Activated naive CD4-positive, alpha-beta T cell treated with anti-CD3 and anti-CD28 coated beads, Interleukin-2, amount 50 U/mL, for 24 hours (primary cell): ENCODE measurements around the gene IL1RAPL1.
"Not testable (repeated sequence)": the region's sequence is repeated elsewhere in the genome, so short reads cannot be mapped to it uniquely, and the experiment has no call there.

Source experiments
- H3K27ac Mint-ChIP-seq: one replicate; pipeline ENCODE4 v1.8.0; 2021; ENCODE audit warnings: mild to moderate bottlenecking, mixed read lengths
- H3K27me3 Mint-ChIP-seq: one replicate; pipeline ENCODE4 v1.8.0; 2021; ENCODE audit warnings: mixed read lengths
- H3K36me3 Mint-ChIP-seq: one replicate; pipeline ENCODE4 v1.8.0; 2021; ENCODE audit warnings: mixed read lengths
- H3K4me1 Mint-ChIP-seq: one replicate; pipeline ENCODE4 v1.8.0; 2021; ENCODE audit warnings: mixed read lengths
- H3K4me3 Mint-ChIP-seq: one replicate; pipeline ENCODE4 v1.8.0; 2021; ENCODE audit warnings: mild to moderate bottlenecking, mixed read lengths
- H3K9me3 Mint-ChIP-seq: one replicate; pipeline ENCODE4 v1.8.0; 2021; ENCODE audit warnings: mixed read lengths

Gene IL1RAPL1

GRCh38 chrX:29243942-29244341, 656.7 kb downstream of the IL1RAPL1 start:
- Mint-ChIP-seq H3K4me3 (no peak overlapping the region), H3K27me3 (no peaks in the 10 kb centered on the region), H3K27ac (no peak overlapping the region), H3K9me3 (no peaks in the 10 kb centered on the region), H3K36me3 (no peaks in the 10 kb centered on the region), H3K4me1 (no peaks in the 10 kb centered on the region)

- Mint-ChIP-seq H3K36me3 (no peaks in the 10 kb centered on the region), H3K27me3 (no peaks in the 10 kb centered on the region), H3K27ac (no peak overlapping the region), H3K4me1 (no peaks in the 10 kb centered on the region), H3K9me3 (no peaks in the 10 kb centered on the region), H3K4me3 (no peak overlapping the region)
These were observed 667.3 kb downstream of the IL1RAPL1 start for GRCh38 chrX:29254515-29254914.

GRCh38 chrX:29257521-29257920, 670.3 kb downstream of the IL1RAPL1 start:
- Mint-ChIP-seq H3K9me3 (no peaks in the 10 kb centered on the region), H3K27me3 (no peaks in the 10 kb centered on the region), H3K4me1 (no peaks in the 10 kb centered on the region), H3K27ac (no peak overlapping the region), H3K36me3 (no peaks in the 10 kb centered on the region), H3K4me3 (no peak overlapping the region)

GRCh38 chrX:29269390-29269789, 682.1 kb downstream of the IL1RAPL1 start:
- Mint-ChIP-seq H3K27me3 (no peaks in the 10 kb centered on the region), H3K4me1 (no peaks in the 10 kb centered on the region), H3K27ac (no peak overlapping the region), H3K4me3 (no peak overlapping the region), H3K9me3 (no peaks in the 10 kb centered on the region), H3K36me3 (no peaks in the 10 kb centered on the region)

GRCh38 chrX:29274517-29274916, 687.3 kb downstream of the IL1RAPL1 start:
- Mint-ChIP-seq H3K27me3 (no peaks in the 10 kb centered on the region), H3K9me3 (peaks cover 5% of the 10 kb centered on the region), H3K4me3 (no peak overlapping the region), H3K27ac (no peak overlapping the region), H3K36me3 (no peaks in the 10 kb centered on the region), H3K4me1 (no peaks in the 10 kb centered on the region)

GRCh38 chrX:29275928-29276327, 688.7 kb downstream of the IL1RAPL1 start:
- no peaks in the 10 kb centered on the region for H3K27me3 Mint-ChIP-seq
- H3K36me3 Mint-ChIP-seq, result no peaks in the 10 kb centered on the region
- no peak overlapping the region for H3K27ac Mint-ChIP-seq
- H3K9me3 Mint-ChIP-seq, result peaks cover 5% of the 10 kb centered on the region
- no peak overlapping the region for H3K4me3 Mint-ChIP-seq
- H3K4me1 Mint-ChIP-seq, result no peaks in the 10 kb centered on the region

- Mint-ChIP-seq H3K9me3 (no peaks in the 10 kb centered on the region), H3K4me1 (no peaks in the 10 kb centered on the region), H3K27me3 (no peaks in the 10 kb centered on the region), H3K4me3 (no peak overlapping the region), H3K36me3 (no peaks in the 10 kb centered on the region), H3K27ac (no peak overlapping the region)
These were observed 694.0 kb downstream of the IL1RAPL1 start for GRCh38 chrX:29281078-29281742.

- Mint-ChIP-seq H3K4me1 (no peaks in the 10 kb centered on the region), H3K4me3 (no peak overlapping the region), H3K27me3 (no peaks in the 10 kb centered on the region), H3K36me3 (no peaks in the 10 kb centered on the region), H3K27ac (no peak overlapping the region), H3K9me3 (no peaks in the 10 kb centered on the region)
These were observed 698.4 kb downstream of the IL1RAPL1 start for GRCh38 chrX:29285664-29286063.

- H3K4me3 Mint-ChIP-seq, result no peak overlapping the region
- no peaks in the 10 kb centered on the region for H3K27me3 Mint-ChIP-seq
- no peaks in the 10 kb centered on the region for H3K36me3 Mint-ChIP-seq
- H3K27ac Mint-ChIP-seq, result no peak overlapping the region
- no peaks in the 10 kb centered on the region for H3K4me1 Mint-ChIP-seq
- no peaks in the 10 kb centered on the region for H3K9me3 Mint-ChIP-seq
These were observed 708.9 kb downstream of the IL1RAPL1 start for GRCh38 chrX:29295987-29296680.

GRCh38 chrX:29297171-29297800, 710.0 kb downstream of the IL1RAPL1 start:
- no peaks in the 10 kb centered on the region for H3K27me3 Mint-ChIP-seq
- no peaks in the 10 kb centered on the region for H3K4me1 Mint-ChIP-seq
- no peaks in the 10 kb centered on the region for H3K36me3 Mint-ChIP-seq
- H3K4me3 Mint-ChIP-seq, result no peak overlapping the region
- H3K9me3 Mint-ChIP-seq, result no peaks in the 10 kb centered on the region
- no peak overlapping the region for H3K27ac Mint-ChIP-seq

- no peaks in the 10 kb centered on the region for H3K9me3 Mint-ChIP-seq
- no peaks in the 10 kb centered on the region for H3K4me1 Mint-ChIP-seq
- H3K4me3 Mint-ChIP-seq, result no peak overlapping the region
- no peak overlapping the region for H3K27ac Mint-ChIP-seq
- H3K27me3 Mint-ChIP-seq, result no peaks in the 10 kb centered on the region
- H3K36me3 Mint-ChIP-seq, result no peaks in the 10 kb centered on the region
These were observed 712.4 kb downstream of the IL1RAPL1 start for GRCh38 chrX:29299684-29300083.

- H3K36me3 Mint-ChIP-seq, result no peaks in the 10 kb centered on the region
- H3K4me1 Mint-ChIP-seq, result no peaks in the 10 kb centered on the region
- no peak overlapping the region for H3K27ac Mint-ChIP-seq
These were observed 721.5 kb downstream of the IL1RAPL1 start for GRCh38 chrX:29308726-29309125.

GRCh38 chrX:29315931-29316330, 728.7 kb downstream of the IL1RAPL1 start:
- no peaks in the 10 kb centered on the region for H3K9me3 Mint-ChIP-seq
- H3K36me3 Mint-ChIP-seq, result no peaks in the 10 kb centered on the region
- H3K27ac Mint-ChIP-seq, result no peak overlapping the region
- no peak overlapping the region for H3K4me3 Mint-ChIP-seq
- H3K27me3 Mint-ChIP-seq, result no peaks in the 10 kb centered on the region
- H3K4me1 Mint-ChIP-seq, result no peaks in the 10 kb centered on the region

More at GRCh38 chrX:29308726-29309125, 721.5 kb downstream of the IL1RAPL1 start:
- no peaks in the 10 kb centered on the region for H3K27me3 Mint-ChIP-seq
- no peaks in the 10 kb centered on the region for H3K9me3 Mint-ChIP-seq
- no peak overlapping the region for H3K4me3 Mint-ChIP-seq

- Mint-ChIP-seq H3K27me3 (no peaks in the 10 kb centered on the region), H3K4me1 (no peaks in the 10 kb centered on the region), H3K36me3 (no peaks in the 10 kb centered on the region), H3K4me3 (no peak overlapping the region), H3K9me3 (peaks cover 2% of the 10 kb centered on the region), H3K27ac (no peak overlapping the region)
These were observed 730.8 kb downstream of the IL1RAPL1 start for GRCh38 chrX:29318012-29318411.

- H3K27ac Mint-ChIP-seq, H3K36me3 Mint-ChIP-seq, H3K9me3 Mint-ChIP-seq, H3K4me3 Mint-ChIP-seq, H3K4me1 Mint-ChIP-seq, H3K27me3 Mint-ChIP-seq: not testable (repeated sequence)
These were observed 745.2 kb downstream of the IL1RAPL1 start for GRCh38 chrX:29332429-29332828.

- H3K36me3 Mint-ChIP-seq, H3K4me1 Mint-ChIP-seq, H3K27me3 Mint-ChIP-seq, H3K9me3 Mint-ChIP-seq, H3K4me3 Mint-ChIP-seq, H3K27ac Mint-ChIP-seq: not testable (repeated sequence)
These were observed 745.8 kb downstream of the IL1RAPL1 start for GRCh38 chrX:29333091-29333490.
